ENCODE data around the gene SHLD3.
"Not testable (repeated sequence)": the region's sequence is repeated elsewhere in the genome, so short reads cannot be mapped to it uniquely, and the experiment has no call there.

The SHLD3 gene, protein sequence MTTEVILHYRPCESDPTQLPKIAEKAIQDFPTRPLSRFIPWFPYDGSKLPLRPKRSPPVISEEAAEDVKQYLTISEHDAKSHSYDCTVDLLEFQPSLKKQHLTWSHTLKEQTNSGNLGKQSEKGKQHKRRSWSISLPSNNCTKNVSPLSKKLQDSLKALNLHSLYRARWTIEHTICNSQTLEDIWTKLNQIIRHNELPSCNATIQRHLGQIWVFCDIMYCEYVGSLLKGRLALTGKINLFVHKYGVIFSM

DNA sequence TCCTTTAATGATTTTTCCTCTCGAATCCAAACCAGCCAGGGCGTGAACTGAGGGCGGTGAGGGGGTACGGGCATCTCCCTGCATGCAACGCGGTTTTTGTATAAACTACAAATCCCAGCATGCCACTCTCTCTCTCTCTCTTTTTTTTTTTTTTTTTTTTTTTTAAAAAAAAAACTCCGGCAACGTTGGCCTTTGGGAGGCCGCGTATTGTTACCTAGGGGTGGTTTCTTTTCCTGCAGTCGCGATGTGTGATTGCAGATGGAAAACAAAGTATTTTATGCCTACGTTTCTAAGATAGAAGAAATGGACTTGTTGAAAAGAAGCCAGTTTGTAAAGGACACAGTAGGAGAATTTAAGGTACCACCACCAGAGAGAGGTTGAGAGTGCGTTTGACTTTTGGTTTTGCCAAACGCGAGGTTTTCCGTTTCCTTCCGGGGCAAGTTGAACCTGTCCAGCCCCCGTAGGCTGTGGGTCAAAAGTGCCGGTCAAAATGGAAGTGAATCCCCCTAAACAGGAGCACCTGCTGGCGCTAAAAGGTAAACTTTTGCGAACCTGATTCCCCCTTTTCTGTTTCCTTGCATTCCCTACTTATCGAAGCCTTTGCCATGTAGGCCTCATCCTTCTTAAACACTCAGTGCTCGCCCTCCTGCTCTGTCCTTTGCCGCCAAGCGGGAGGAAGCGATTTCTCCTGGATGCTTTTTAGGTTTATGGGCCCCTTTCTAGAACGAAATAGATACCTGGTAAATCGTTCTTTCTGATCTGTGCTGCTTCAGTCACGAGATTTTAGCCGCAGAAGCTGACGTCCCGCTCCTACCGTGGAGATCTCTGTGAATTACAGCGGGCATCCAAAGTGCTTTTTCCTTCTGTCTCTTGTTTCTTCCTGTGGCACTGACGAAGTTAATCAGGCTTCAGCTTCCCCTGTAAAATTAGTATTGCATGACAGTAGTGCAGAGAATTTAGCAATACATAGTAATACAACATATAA is at the start of gene SHLD3, which contains the start of gene TRAPPC13:
SHLD3 (plus strand) TSS at position 457 of the 985 bp plus-strand sequence. CDS start 4,561 bp downstream, outside the sequence.
TRAPPC13 (plus strand) TSS at position 457 of the 985 bp plus-strand sequence; CDS start at position 491, 34 bp downstream.
- peak; percentile 86 for DNase-seq (ENCODE audit: low read depth)

DNA sequence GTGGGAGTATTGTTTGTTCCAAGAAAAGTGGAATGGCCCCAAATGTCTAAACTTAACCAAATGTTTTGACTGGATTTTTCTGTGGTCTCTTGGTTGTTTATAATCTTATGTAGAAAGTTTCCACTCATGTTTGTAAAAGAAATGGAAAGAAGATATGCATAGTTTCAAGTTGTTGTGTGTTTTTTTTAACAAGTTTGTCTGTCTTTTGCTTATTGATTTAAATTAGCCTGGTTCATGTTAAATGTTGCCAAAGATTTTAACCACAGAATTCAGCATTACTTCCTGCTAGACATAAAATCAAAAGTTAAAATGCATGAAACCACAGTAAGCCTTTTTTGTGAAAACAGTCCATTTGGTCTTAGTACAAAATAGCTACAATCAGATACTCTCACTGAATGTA is 47.7 kb upstream of the SHLD3 start:
- peak; percentile 11 for DNase-seq (ENCODE audit: low read depth)

DNA sequence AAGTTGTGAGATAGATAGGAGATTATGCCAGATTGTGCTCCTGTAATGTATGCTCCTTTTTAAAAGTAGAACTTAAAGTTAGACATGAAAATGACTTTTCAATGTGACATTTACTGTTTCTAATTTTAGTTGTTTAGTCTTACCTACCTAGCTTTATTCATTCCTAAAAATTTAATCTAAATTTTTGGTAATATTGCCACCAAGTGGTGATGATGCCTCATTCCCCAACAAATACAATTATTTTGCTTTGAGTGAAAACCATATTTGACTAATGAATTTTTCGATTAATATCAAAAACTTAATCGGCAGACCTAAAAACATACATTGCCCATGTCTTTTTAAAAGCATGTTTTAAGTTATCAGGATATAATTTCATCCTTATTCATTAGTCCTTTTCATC is 36.1 kb upstream of the SHLD3 start:
- no peak for DNase-seq (ENCODE audit: low read depth)

DNA sequence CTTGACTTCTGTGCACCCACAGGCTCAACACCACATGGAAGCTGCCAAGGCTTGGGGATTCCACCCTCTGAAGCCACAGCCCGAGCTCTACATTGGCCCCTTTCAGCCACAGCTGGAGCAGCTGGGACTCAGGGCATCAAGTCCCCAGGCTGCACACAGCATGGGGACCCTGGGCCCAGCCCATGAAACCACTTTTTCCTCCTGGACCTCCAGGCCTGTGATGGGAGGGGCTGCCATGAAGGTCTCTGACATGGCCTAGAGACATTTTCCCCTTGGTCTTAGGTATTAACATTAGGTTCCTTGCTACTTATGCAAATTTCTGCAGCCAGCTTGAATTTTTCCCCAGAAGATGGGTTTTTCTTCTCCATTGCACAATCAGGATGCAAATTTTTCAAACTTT is 23.1 kb upstream of the SHLD3 start:
- not testable (repeated sequence) for DNase-seq (ENCODE audit: low read depth)

DNA sequence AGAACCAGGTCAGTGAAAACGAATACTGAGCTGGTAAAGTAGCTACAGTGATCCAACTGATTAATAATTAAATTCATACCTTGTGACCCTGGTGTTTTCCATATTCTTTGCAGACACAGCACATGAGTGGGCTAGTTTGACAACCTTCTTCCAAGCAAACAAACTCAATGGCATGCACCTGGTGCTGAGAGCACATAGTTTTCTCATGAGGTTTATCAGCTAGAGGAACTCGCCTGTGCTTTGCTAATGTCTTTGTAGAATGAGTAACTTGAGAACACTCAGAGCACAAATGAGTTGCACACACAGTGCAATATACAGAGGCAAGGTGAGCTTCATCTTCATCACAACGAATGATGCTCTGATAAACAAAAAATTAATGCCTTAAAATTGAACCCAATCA is 13.3 kb upstream of the SHLD3 start:
- DNase-seq (ENCODE audit: low read depth): peak; percentile 69

DNA sequence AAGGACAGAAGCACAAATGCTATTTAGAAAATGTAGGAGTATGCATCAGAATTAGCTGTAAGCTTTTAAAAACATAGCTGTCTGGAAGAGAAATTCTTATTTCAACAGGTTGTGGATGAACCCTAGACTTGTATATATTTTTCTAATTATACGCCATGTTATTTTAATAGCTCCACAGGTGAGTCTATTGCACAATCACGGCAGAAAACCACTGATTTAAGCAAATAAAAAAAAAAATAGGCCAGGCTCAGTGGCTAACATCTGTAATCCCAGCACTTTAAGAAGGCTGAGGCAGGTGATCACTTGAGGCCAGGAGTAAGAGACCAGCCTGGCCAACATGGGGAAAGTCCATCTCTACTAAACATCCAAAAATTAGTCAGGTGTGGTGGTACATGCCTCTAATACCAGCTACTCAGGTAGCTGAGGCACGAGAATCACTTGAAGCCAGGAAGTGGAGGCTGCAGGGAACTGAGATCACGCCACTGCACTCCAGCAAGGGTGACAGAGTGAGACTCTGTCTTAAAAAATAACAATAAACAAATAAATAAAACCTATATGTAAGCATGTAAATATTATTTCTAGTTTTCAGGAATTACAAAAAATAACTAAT is 12.4 kb upstream of the SHLD3 start:
- DNase-seq (ENCODE audit: low read depth): no peak

DNA sequence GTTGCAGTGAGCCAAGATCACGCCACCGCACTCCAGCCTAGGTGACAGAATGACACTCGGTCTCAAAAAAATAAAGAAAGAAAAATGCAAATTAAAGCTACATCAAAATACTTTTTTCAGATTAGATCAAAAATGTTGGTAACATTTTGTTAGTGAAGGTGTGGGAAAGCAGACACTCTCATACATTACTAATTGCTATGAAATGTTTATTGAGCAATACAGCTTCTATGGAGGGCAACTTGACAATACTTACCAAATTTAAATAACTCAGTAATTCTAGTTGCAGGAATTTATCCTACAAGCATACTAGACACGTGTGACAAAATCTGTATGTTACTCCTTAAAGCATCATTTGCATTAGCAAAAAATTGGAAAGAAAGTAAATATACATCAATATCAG is 4.8 kb upstream of the SHLD3 start:
- DNase-seq (ENCODE audit: low read depth): peak; percentile 17

DNA sequence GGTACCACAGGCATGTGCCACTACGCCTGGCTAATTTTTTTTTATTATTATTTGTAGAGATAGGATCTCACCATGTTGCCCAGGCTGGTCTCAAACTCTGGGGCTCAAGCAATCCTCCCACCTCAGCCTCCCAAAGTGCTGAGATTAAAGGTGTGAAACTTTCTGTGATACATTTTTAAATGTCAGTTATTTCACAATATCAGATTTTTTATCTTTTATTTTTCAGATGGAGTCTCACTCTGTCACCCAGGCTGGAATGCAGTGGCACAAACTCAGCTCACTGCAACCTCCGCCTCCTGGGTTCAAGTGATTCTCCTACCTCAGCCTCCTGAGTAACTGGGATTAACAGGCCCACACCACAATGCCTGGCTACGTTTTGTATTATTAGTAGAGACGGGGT is 2.9 kb upstream of the SHLD3 start:
- DNase-seq (ENCODE audit: low read depth): not testable (repeated sequence)

DNA sequence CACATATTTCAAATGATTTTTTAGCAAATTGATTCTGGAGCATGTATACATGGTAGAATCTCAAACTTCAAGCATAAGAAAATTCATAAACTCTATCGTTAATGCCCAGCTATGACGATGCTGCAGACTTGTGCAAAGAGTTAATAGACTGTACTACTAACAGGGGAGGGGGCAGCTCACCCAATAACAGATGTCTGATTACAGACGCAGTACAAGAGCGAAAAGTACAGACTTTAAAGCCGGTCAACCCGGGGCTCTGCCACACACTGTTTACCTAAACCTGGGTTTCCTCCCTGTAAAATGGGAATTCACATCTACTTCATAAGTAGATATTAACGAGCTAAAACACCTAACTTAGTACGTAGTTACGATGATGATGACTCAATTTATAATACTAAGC is 1.3 kb upstream of the SHLD3 start:
- no peak for DNase-seq (ENCODE audit: low read depth)

DNA sequence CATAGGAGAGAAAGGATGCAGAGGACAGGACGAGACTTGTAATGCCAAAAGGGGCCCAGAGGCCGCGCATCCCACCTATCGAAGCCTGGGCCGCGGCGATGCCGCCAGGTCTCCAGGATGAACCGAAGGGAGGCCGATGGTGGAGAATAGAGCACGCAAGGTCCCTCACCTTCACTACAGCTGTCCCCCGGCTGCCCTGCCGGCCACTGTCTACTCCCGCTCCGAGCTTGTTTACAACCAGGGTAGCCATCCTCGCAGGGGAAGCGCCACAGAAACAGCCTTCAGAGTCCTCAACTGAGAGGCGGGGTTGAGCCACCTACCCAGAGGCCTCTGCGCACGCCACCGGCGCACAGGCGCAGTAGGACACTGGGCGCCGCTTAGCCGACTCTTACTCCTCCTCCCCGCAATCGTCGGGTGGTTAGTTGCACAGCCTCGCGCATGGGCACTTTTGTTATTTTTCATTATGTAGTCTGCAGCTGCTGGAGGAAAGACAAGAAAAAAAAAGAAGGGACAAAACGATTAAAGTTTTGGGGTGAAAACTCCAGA is 729 bp upstream of the SHLD3 start, which contains the start of gene TRIM23:
TRIM23 (minus strand) TSS at position 309 of the 546 bp plus-strand sequence; CDS start at position 250, 59 bp downstream.
- DNase-seq (ENCODE audit: low read depth): peak; percentile 95

DNA sequence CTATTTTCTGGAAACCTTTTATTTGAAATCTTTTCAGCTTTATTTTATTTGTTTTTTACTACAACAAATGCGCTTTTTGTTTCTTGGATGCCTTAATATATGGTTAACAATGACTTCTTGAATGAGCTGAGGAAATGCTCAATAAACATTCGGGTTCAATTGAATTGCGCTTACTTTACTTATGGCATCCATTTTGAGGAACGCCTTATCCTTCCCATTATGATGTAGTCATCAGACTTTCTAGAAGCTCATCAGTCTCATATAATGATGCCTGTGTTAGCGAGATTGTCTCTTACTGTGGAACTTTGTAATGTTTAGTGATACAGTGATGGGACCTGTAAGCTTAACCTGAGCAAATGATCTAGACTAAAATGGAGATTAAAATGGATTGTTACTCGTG is 916 bp downstream of the SHLD3 start:
- no peak for DNase-seq (ENCODE audit: low read depth)

DNA sequence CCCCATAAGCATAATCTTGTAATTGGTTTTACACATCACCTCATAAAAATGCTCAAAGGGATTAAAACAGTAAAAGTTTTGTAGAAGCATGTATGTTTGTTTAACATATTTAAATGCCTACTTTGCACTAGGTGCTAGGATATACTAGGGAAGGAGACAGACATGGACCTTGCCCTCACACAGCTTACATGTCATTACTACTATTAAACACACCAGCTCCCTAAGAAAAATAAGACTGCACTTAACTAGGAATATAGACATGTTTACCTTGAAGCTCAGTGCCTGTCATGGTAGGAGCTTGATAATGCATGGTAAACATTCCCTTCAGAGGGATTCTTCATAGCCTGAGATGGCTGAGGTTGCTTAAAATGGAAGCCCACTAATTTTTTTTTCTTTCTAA is 6.2 kb downstream of the SHLD3 start:
- no peak for DNase-seq (ENCODE audit: low read depth)

DNA sequence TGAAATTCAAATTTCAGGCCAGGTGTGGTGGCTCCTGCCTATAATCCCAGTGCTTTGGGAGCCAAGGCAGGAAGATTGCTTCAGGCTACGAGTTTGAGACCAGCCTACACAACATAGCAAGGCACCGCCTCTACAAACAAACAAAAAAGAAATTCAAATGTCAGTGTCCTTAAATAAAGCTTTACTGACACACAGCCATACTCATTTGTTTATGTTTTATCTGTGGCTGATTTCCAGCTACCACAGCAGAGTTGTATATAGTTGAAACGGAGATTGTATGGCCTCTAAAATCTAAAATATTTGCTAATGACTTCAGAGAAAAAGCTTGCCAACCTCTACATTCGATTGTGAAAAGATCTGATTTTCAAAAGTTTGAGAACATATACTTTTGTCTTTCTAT is 15.4 kb downstream of the SHLD3 start:
- peak; percentile 21 for DNase-seq (ENCODE audit: low read depth)

DNA sequence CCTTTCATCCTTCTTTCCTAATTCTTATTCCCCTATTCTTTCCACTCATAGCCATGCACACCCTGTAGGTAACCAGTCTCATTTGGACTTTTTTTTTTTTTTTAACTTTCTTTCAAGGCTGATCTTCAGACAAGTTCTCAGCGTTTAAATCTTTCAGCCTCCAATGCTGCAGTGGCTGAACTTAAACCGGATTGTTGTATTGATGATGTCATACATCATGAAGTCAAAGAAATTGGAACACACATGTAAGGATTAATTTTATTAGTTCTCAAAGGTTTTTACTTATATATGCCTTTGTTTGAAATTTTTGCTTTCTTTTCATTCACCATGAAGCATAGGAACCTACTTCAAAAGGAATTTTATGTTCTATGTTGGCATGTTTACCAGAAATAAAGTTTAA is 22.1 kb downstream of the SHLD3 start:
- no peak for DNase-seq (ENCODE audit: low read depth)

DNA sequence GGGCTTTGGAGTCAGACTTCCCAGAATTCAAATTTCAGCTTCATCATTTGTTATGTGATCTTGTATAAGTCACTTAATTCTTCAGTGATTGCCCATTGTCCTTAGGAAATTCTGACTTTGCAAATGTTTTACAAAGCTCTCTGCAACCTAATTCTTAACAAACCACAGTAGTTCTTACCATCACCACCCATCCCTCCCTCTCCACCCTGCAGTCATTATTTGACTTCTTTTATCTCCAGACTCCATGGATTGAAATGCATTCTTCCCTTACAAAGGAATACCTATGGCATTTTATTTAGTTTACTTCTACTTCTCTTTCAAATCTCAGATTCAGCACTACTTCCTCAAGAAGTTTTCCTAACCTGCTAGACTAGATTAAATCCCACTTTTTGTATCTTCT is 23.1 kb downstream of the SHLD3 start:
- DNase-seq (ENCODE audit: low read depth): no peak

DNA sequence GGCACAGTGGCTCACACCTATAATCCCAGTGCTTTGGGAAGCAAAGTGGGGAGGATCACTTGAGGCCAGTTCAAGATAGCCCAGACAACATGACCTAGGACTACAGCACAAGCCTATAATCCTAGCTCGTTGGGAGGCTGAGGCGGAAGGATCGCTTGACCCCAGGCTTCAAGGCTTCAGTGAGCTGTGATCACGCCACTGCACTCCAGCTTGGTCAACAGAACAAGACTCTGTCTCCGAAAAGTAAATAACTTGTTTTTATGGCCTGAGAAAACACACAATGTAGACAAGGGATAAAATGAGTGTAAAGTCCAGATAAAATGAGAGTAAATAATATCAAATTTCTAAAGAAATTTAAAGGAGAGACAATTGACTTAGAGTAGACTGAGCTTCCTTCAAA is 26.3 kb downstream of the SHLD3 start:
- DNase-seq (ENCODE audit: low read depth): no peak

DNA sequence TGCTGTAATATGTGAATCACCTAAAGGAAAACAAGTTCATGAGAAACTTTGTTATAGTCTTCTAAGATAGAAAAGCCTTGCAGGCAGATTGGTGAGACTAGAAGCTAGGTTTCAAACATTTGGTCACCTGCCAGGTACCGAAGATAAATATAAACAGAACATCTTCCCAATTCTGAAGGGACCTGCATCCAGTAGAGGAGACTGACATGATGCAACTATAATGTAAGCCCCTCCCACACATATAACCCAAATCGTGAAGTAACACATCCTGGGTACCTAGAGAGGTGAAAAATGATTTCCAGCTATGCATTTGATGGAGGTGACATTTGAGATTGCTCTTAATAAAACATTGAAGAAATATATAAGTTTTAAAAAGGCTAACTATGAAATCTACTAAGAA is 29.9 kb downstream of the SHLD3 start:
- DNase-seq (ENCODE audit: low read depth): no peak

DNA sequence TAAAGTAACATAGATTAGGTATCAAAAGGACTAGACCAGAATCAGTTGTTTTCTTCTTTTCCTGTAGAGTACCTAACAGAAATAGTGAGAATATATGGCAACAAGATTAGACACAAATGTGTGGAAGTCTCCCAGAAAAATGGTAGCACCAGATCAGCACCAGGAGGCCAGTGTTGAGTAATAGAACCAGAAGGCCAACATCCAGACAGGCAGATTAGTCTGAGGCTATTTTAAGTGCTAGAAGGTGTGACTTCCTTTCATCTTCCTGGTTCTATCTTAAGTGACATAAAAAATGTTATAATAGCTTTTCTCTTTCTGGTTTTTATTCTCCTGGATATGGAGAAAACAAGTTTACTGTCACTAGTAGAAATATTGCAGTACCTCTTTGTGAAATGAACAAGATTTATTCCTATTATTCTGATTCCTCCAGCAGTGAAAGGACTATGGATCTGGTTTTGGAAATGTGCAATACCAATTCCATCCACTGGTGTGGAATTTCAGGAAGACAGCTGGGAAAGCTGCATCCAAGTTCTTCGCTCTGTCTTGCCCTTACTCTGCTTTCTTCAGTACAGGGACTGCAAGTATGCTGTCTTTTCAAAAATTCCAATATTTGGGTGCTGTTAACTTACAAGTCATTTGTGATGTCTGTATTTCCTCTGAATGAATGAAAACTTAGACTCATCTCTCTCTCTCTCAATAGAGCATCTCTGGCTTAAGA is 39.1 kb downstream of the SHLD3 start:
- peak; percentile 11 for DNase-seq (ENCODE audit: low read depth)

DNA sequence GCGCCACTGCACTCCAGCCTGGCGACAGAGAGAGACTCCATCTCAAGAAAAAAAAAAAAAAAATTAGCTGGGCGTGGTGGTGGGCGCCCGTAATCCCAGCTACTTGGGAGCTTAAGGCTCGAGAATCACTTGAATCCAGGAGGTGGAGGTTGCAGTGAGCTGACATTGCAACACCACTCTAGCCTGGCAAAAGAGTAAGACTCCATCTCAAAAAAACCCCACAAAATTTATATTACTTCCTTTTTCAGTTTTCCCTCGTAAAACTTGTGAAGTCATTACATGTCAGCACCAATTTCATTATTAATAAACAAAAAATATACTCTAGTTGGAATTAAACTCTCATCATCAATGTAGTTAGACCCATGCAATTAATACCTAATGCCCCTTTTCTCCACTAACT is 43.9 kb downstream of the SHLD3 start:
- no peak for DNase-seq (ENCODE audit: low read depth)

DNA sequence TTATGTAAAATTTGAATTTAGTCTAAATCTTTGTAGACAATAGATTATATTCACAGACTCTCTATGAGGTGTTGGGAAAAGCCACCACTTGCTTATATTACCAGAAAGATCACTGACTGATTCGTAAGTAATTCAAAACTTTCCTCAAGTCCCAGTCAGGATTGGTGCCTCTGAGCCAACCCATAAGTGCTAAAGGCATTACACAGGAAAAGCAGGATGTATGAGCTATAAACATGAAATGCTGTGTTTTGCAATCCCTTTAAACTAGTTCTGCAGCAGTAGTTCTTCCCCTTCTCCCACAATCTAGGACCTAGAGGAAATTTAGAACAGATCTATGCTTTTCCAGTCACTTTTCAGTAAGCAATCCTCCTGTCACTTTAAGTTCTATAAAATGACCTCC is 48.0 kb downstream of the SHLD3 start:
- peak; percentile 89 for DNase-seq (ENCODE audit: low read depth)

DNA sequence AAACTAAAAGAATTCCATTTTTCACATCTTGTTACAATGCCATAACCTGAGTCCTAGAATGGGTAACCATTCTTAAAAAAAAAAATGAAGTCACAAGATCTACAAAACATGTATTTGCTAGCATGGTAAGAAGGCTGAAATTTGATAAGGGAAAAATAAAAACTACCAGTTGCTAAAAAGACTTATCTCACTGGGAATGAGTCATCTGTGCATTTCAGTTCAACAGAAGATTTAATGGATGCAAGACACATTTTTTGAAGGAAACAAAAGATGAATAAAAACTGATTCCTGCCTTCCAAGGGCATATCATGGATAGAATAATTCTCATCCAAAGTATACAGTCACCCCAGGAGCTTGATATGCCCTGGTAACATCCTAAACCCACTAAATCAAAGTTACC is 49.9 kb downstream of the SHLD3 start:
- DNase-seq (ENCODE audit: low read depth): peak; percentile 70

DNA sequence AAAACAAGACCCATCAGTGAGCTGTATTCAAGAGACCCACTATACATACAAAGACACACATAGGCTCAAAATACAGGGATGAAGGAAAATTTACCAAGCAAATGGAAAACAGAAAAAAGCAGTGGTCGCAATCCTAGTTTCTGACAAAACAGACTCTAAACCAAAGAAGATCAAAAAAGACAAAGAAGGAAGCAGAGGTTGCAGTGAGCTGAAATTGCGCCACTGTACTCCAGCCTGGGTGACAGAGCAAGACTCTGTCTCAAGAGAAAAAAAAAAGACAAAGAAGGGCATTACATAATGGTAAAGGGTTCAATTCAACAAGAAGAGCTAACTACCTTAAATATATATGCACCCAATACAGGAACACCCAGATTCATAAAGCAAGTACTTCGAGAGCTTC is 51.2 kb downstream of the SHLD3 start:
- DNase-seq (ENCODE audit: low read depth): not testable (repeated sequence)
